Activated CD8-positive, alpha-beta memory T cell treated with anti-CD3 and anti-CD28 coated beads for 48 hours (primary cell): ENCODE data around the gene TM7SF3.

Experiments used
- DNase-seq, 3 experiments: peaks; one replicate each; pipeline ENCODE4 v3.0.0-alpha.2; 2020; ENCODE audit warnings: low read depth in 2 of 3, low spot score in 2 of 3

TM7SF3 gene

GRCh38 chr12:27014859-27015729 lies 910 bp upstream of the TM7SF3 start:
- DNase-seq: no peak

GRCh38 chr12:27013611-27014084 lies 536 bp downstream of the TM7SF3 start:
- DNase-seq: peak in 2 of 3 experiments; percentile 30

GRCh38 chr12:27012982-27013255 lies 1.3 kb downstream of the TM7SF3 start:
- no peak for DNase-seq

- no peak for DNase-seq
Measured at GRCh38 chr12:27012239-27012981, 1.8 kb downstream of the TM7SF3 start.

- no peak for DNase-seq
Measured at GRCh38 chr12:27009881-27010301, 4.3 kb downstream of the TM7SF3 start.

- DNase-seq: no peak
Measured at GRCh38 chr12:27008081-27008480, 6.1 kb downstream of the TM7SF3 start.

GRCh38 chr12:27006797-27007467 lies 7.3 kb downstream of the TM7SF3 start:
- no peak for DNase-seq

- no peak for DNase-seq
Measured at GRCh38 chr12:27005495-27005894, 8.7 kb downstream of the TM7SF3 start.

- DNase-seq: no peak
Measured at GRCh38 chr12:27003421-27004381, 10.5 kb downstream of the TM7SF3 start.

GRCh38 chr12:27002141-27002540 lies 12.0 kb downstream of the TM7SF3 start:
- DNase-seq: no peak

GRCh38 chr12:27001663-27002062 lies 12.5 kb downstream of the TM7SF3 start:
- DNase-seq: no peak

GRCh38 chr12:27000961-27001360 lies 13.2 kb downstream of the TM7SF3 start:
- no peak for DNase-seq

GRCh38 chr12:26997003-26997402 lies 17.2 kb downstream of the TM7SF3 start:
- DNase-seq: no peak

- no peak for DNase-seq
Measured at GRCh38 chr12:26995706-26996105, 18.5 kb downstream of the TM7SF3 start.

GRCh38 chr12:26994109-26994508 lies 20.1 kb downstream of the TM7SF3 start:
- no peak for DNase-seq

GRCh38 chr12:26991826-26992225 lies 22.4 kb downstream of the TM7SF3 start:
- DNase-seq: no peak

GRCh38 chr12:26989873-26990272 lies 24.3 kb downstream of the TM7SF3 start:
- DNase-seq: no peak

- DNase-seq: no peak
Measured at GRCh38 chr12:26988703-26989102, 25.5 kb downstream of the TM7SF3 start.

- no peak for DNase-seq
Measured at GRCh38 chr12:26987634-26988424, 26.4 kb downstream of the TM7SF3 start.

GRCh38 chr12:26982866-26983265 lies 31.3 kb downstream of the TM7SF3 start:
- DNase-seq: no peak
